Inflammatory macrophage (primary cell): Measurements from ENCODE around the gene GALNT13.
"Not testable (repeated sequence)": the region's sequence is repeated elsewhere in the genome, so short reads cannot be mapped to it uniquely, and the experiment has no call there.

ENCODE experiments used
- DNase-seq, 2 donors: peaks; one replicate each; pipeline ENCODE4 v3.0.0-alpha.2; 2020 to 2022

The GALNT13 gene

DNA sequence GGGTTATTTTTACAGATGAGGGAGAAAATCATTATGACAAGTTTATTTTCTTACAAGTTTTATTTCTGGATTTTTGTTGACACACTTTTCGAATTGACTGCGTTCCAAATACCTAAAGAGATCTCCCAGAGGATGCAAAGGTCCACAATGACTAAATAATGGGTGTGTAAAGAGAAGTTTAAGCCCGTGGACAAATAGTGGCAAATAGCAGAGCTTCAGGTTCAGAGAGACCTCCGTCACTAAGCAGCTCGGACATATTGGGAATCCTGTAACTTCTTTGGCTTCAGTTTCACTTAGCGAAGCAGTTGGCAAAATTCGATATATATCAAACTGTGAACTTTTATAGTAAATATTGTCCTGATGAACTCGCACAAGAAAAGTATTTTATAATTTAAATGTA is 556.3 kb downstream of the GALNT13 start:
- DNase-seq = no peak

DNA sequence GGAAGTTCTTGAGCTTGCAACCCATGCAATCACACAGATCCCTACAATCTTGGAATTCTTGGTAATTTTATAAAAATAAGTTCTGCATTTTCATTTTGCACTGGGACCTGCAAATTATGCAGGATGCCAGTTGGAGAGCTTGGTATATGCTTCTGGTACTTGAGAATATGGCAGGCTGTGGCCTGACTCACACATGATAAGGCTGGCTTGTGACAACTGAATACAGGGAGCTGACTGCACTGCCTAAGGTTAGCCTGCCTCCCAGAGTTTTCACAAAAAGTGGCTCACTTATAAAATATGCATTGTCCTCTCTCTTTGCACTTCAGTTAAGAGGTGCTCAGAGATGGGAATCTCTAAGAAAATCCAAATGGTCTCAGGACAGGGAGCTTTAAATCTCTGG is 561.3 kb downstream of the GALNT13 start:
- no peak for DNase-seq

DNA sequence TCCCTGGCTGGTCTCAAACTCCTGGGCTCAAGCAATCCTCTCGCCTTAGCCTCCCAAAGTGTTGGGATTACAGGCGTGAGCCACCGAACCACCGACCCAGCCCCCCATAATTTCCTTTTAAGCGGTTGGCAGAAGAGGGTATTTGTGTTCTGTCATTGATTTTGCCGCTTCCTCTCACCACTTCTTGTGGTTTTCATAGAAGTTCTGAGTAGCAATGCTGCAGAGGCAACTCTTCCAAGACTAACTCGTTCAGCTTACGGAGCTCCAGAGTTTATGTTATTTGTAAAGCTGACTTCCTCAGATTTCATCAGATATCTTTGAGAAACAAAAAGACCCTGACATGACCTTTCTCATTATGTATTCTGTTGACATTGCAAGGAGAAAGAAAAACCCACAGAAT is 565.4 kb downstream of the GALNT13 start:
- no peak for DNase-seq

DNA sequence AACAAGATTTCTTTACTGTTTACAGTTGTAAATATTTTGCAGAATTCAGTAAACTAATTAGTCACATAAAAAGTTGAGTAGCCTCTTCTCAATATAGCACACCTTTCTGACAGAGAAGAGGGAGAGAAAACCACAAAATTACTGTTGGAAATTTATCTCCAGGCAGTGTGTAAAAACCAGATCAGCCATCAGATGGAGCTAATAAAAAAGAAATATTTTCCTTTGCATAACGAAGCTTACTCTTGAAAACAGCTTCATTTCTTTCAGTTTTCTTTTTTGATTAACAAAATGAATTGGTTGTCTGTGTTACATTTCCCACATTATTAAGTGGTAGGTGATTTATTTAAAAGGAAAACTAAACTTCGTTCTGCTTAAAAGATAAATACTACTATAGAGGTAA is 567.4 kb downstream of the GALNT13 start:
- DNase-seq = no peak

DNA sequence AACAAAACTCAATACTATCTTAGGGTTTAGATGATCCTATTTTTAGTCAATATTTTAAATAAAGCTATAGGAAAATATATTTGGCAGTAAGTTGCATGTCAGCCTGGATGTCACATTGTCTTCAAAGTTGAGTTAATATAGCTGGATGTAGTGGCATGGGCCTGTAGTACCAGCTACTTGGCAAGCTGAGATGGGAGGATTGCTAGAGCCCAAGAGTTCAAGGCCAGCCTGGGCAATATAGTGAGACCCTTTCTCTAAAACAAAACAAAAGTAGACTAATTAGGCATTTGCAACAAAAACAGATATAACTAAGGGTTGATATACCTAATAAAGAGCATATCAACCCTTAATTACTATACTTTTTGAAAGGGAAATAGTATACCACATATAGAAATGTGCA is 572.2 kb downstream of the GALNT13 start:
- DNase-seq = no peak

DNA sequence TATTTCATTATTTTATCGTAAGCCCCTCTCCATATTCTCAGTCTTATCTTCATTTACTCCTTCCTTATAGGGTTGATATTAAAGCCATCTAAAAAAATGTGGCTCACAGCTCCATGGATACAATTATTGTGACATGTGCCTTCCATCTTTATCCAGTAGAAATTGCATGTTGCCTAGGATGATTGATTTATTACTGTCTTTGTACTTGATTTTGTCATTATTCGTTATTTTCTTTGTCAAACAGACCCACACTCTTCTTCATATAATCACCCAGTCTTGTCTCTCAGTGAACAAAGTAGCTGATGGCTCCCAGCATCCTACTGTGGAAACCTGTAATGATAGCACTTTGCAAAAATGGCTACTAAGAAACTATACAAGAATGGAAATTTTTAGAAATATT is 574.6 kb downstream of the GALNT13 start:
- DNase-seq = no peak

DNA sequence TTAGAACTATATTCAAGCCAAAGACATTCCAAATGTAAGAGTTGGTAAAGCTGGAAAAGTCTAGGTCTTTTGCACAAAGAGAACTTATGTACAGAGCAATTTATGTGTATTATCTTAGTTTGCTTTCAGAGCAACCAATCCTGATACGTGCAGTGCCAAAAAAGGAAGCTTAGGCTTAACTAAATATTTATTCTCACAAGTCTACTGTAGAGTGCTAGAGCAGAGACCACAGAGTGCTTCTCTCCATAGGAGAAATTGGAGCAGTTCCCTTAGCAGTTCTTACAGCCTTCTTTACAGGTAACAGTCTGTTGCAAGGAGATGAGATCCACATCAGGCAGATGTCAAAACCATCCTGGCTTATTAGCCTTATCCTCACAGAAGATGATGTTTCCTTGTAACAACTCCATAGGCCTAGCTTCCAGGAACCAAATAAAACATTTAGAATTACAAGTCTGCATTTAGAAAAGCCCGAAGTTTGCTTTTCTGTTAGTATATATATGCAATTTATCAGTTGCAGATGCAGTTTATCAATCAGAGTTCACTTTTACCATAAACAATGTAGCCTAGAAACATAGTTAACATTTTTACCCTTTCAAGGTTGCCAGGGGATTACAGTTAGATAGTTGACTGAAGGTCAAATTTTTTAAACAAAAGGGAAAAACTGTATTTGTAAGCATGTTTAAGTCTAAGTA is 576.2 kb downstream of the GALNT13 start:
- DNase-seq = no peak

DNA sequence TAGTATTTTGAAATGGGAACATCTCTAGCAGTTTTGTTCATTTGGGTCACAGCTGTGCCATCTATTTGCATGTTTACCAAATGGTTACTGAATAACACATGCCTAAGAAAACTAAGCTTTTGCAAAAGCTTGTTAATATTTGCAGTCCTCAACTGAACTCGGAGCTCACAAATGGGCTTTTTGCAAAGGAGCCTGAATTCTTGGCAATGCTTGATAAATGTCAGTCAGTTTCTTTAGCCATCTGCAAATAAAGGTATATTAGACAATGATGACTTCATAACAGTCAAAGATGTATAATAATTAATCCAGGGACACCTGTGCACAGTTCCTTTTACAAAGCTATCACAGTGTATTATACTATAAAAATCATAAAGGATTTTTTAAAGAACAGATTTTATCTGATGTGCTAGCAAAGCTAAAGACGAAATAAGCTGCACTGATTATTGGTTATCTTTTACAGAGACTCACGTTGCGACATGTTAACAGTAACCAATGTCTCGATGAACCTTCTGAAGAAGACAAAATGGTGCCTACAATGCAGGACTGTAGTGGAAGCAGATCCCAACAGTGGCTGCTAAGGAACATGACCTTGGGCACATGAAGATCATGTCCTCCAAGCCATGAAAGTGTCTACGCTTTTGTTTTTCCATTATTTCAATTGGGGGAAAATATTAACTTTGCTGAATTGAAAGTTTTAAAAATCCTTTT is 578.4 kb downstream of the GALNT13 start:
- DNase-seq = no peak

DNA sequence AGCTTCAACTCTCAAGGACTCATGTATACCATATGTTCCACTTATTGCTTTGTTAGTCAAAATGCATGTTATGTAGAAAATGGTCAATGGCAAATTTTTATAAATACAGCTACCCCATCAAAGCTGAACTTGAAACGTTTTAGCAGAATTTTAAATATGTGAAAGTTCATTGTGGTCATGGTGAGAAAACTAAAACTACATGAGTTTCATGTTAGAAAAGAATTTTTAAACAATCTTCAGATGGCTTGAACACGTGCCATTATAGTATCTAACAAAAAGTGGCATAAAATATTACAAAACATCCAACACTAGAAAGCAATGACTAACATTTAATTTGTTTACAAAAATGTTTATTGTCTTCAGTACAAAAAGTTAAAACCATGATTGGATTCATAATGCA is 580.7 kb downstream of the GALNT13 start:
- no peak for DNase-seq

DNA sequence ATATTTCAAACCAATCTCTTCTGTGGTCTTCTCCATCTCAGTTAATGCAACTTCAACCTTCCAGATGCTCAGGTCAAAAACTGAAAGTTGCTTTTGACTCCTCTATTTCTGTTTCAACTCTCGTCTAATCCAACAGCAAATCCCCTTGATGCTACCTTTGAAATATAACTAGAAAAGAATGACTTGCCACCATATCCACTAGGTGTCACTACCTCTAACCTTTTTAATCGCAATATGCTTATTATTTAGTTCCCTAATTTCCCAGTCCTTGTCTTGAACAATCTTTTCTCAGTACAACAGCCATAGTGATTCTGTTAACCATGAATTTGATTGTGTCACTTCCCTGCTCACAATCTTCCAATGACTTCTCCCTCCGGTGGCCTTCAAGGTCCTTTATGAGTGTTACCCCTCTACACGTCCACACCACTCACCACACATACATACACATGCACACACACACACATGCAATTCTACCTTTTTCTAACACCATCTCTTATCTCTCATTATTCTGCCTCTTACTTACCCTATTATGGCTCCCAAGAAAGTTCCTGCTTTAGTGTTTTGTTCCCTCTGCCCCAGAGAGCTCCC is 581.3 kb downstream of the GALNT13 start:
- DNase-seq = peak; percentile 3 to 30

DNA sequence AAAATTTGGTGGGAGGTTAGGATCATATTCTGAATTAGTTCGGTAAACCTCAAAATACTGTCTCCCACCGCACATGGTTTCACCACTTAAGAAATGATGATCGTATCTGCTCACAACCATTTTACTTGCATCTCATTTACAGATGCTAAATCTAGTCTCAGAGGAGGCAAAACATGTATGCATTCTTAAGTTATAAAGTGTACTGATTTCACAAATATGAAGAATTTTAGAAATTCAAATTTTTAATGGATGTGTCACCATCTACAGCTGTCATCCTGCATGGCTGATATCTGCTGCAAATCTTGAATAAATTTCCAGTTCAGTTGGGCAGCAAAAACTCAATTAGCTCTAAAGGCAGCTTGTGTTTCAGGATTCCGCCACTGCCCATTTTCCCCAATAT is 583.4 kb downstream of the GALNT13 start:
- no peak for DNase-seq

DNA sequence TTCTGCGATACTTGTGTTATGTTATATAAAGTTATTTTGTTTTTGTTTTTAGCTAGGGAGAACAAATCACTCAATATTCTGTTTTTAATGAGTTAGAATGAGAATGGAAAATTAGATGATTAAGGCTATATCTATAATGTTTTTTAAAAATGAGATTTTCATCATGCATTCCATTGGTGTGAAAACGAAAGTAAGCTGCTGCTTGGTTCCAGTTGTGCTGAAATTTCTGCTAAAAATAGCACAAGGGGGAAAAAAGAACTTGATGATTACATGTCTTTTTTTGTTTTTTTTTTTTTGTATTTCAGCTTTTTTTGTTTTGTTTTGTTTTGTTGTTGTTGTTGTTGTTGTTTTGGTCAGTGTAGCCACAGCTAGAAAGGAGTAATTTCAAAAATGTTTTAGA is 584.1 kb downstream of the GALNT13 start:
- peak in 1 of 2 donors; percentile 7 for DNase-seq

DNA sequence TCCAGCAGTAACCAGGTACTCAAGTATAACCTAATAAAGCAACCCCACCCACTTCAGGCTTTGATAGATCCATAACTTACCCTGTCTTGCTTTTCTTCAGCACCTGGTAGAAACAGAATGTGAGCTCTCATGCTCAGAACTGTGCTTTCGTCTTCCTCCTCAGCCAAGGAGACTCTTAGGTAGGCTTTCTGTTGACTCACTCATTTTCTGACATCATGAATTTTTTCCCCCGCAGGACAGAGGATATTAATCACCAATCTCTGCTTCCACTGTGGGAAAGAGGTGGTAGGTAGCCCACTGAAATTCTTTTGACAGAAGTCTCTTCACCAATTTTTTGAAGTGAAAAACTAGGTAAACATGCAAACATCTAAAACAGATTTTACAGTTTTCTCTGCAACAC is 585.6 kb downstream of the GALNT13 start:
- DNase-seq = no peak

DNA sequence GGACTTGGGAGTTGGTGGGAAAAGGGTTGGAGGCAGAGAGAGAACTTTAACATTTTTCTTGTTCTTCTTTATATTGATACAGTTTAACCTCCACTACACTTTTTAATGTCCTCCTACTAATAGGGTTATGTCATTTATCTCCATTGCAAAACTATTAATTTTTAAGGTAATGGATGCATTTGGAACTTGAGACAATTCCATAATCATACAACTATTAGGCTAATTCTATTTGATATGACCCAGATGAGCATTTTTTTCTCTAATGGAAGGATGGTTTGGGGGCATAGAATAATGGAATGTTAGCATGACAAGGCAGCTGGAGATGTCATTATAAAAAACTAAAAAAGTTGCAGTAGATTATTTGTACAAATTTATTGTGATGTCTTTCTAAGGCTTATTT is 587.6 kb downstream of the GALNT13 start:
- no peak for DNase-seq

DNA sequence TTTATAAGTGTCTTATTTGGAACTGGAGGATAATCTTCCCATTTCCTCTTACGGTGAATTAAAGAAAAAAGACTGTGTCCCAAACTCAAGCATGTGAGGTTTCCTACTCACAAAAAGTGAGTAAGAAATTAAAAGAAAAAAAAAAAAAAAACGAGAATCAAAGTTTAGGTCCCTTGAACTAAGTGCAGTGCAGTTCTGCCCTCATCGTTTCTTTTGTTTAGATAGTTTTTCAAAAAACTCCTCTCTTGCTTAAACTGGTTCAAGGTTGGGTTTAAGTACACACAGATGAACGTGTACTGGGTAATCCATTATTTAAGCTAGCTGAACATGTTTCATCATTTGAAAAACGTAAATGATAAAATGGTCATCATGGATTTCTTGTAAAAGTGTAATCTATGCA is 590.9 kb downstream of the GALNT13 start:
- no peak for DNase-seq

DNA sequence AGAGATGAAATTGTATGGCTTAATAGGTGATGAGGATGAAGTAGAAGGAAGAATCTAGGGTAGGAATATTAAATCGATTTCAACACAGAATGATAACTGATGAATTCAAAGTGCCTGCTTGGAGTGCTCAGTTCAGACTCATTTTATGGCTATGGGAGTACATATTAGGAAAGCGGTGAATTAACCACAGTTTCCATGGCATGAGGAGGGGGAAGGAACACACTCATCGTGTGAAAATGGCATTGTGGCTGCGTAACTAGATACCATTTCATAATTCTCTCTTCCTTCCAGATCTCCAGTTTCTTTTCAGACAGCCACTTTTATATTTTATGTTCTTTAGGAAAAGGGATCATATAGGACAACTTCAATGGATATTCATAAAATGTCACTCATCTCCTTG is 594.5 kb downstream of the GALNT13 start:
- no peak for DNase-seq

DNA sequence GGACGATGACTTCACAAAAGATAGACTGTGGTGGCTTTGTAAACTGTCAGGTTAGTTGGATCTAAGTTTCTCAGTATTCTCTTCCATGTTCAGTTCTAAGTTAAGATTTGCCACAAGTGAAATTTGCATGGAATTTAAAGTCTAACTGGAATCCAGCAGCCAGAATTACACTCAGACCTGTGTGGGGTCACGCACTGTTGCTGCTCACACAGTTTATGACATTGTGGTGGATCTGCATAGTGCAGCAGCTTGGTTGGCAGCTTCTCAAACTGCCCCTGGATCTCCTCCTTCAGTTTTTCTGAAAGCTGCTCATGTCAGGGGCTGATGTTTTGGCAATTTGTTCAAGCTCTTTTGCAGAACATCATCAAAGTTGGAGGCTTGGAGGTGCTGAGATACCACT is 598.7 kb downstream of the GALNT13 start:
- DNase-seq = no peak

DNA sequence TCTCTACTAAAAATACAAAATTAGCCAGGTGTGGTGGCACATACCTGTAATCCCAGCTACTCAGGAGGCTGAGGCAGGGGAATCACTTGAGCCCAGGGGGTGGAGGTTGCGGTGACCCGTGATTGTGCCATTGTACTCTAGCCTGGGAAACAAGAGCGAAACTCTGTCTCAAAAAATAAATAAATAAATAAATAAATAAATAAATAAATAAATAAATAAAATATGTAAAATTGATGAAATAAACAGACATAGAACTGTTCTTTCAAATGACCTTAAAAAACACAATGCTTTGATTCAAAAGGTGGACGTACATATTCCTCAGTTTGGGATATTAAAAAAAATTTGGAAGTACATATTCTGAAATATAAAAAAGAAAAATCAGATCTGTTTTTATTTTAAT is 599.8 kb downstream of the GALNT13 start:
- DNase-seq = not testable (repeated sequence)

DNA sequence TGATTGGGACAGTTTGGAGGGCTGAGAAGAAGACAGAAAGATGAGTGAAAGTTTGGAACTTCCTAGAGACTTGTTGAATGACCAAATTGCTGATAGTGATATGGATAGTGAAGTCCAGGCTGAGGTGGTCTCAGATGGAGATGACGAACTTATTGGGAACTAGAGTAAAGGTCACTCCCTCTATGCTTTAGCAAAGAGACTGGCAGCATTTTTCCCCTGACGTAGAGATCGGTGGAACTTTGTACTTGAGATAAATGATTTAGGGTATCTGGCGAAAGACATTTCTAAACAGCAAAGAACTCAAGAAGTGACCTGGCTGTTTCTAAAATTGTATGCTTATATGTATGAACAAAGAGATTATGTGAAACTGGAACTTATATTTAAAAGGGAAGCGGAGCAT is 605.6 kb downstream of the GALNT13 start:
- no peak for DNase-seq

DNA sequence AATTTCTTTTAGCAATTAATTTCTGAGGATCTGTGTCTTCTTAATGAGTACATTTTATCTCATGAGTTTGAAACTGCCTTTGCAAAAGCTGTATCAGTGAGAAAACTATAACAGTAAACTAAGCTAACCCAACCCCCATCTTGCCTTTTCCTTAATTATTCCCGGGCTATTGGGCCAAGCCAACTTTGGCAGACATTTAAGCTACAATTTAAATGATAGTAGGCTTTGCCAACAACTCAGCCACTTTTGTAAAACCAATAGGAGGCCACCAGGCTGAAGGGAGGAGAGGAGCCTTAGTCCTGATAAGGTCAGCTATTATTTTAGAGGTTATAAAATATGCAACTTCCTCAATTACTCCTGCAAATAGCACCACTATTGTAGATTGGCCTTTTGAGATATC is 608.8 kb downstream of the GALNT13 start:
- DNase-seq = no peak

DNA sequence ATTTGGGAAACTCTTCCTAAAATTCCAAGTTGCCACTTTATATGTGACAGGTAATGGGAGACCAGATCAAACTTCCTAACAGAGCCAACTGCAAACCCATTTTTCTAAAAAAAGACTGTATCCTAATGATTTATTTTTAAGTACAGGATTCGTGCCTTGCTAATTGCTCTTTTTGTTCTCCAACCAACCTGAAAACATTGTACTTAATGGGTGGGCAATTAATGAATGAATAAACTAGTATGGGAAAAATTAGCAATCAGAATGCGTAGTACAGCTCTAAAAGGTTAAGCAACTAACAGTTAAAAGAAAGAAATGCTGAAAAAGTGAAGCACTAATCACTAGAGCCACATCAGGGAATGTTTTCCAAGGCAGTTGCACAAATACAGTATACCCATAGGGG is 609.6 kb downstream of the GALNT13 start:
- DNase-seq = no peak

DNA sequence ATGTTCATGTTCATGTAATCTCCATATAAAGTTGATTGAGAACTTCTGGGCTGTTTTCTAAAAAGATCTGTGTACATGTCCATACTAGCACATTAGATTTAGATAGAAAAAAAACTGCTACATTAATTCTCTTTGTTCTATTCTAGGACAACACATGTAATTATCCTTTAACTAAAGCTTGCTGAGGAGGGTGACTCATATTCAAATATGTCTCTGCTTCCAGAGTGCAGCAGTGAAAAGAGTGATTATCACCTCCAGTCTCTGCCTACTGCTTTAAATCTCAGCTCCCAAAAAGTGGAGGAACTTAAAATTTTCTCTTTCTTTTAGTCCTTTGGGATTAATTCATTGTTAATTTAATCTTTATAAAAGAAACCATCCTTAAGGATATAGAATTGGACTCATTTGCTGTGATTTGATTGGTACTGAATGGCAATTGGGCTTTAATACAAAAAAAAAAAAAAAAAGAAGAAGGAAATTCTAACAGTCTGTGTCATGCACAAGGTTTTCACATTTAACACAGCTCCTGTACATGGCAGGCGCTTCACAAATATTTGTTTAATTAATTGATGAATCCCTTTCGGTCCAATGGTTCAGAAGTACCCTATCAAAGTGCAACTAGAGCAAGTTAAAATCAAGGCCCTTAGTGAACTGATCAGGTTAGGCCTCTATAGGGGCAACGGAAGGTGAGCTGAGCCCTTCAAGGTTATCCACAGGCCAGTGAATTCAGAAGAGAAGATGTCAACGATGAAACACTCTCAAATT is 612.8 kb downstream of the GALNT13 start:
- no peak for DNase-seq

DNA sequence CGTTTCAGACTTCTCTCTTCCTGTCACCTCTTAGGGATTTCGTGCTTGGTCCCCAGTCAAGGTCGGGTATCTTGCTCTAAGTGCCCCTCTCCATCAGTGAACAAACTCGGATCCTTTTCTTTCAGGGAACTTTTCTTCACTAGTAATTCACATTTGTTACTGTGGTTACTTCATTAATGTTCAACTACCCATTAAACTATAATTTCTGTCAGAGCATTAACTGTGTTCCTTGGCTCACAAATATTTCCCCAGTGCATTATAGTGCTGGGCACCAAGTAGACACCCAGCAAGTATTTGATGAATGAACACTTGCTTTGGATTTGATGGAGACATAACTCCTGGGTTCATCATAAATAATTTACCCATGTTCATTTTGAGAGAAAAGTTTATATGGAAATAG is 617.1 kb downstream of the GALNT13 start:
- no peak for DNase-seq
